Islet of Langerhans (tissue), 1 donor: ENCODE data around the gene FPGS.

ENCODE experiments used
- FAIRE-seq: peaks from one replicate; lab custom pipeline; 2011; peaks lifted over from hg19 to GRCh38; lab: Jason Lieb, UNC

The FPGS gene

DNA sequence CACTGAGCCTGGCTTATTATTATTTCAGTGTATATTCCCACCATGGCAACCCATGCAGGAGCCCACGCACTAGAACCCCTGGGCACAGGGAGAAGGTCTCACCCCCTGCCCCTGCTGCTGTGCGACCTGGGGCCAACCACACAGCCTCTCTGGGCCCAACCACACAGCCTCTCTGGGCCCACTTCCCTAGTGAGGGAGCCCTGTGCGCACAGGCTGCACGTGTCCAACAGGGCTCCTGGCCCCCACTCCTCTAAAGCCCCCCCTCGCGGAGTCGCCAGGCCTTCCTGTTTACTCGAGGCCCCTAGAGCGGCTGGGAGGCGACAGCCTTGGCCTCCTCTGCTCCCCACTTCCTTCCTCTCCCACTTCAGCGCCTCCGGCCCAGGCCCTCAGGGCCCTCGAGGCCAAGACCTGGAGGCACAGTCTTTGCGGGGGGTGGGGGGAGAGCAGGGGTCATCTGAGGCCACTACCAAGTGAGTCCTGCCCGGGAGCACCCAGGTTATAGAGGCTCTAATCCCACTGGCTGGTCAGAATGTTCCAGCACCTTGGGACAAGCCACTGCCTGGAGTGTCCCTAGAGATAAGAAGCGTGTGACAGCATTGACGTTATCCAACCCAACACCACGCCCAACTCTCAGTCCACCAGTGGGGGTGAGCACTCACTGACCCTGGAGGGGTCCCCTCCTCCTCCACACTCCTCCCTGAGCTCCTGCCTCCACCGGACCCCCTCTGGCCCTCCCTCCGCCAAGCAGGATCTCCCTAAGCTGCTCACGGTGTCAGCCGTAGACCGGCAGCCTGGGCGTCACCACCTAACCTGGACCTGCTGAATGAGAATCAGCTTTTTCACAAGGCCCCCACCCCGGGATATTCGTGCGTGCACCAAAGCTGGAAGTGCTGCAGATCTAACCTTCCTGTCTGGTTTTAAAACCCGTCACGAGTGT, 59.7 kb downstream of the FPGS start:
- FAIRE-seq = no peak

- no peak for FAIRE-seq
Observed at GRCh38 chr9:127863191-127863621, 60.5 kb downstream of the FPGS start.
